ENCODE measurements around the gene ACTMAP.
A peak's percentile ranks its signal among the peaks of the same experiment; 100 is the strongest.

The ACTMAP gene

DNA sequence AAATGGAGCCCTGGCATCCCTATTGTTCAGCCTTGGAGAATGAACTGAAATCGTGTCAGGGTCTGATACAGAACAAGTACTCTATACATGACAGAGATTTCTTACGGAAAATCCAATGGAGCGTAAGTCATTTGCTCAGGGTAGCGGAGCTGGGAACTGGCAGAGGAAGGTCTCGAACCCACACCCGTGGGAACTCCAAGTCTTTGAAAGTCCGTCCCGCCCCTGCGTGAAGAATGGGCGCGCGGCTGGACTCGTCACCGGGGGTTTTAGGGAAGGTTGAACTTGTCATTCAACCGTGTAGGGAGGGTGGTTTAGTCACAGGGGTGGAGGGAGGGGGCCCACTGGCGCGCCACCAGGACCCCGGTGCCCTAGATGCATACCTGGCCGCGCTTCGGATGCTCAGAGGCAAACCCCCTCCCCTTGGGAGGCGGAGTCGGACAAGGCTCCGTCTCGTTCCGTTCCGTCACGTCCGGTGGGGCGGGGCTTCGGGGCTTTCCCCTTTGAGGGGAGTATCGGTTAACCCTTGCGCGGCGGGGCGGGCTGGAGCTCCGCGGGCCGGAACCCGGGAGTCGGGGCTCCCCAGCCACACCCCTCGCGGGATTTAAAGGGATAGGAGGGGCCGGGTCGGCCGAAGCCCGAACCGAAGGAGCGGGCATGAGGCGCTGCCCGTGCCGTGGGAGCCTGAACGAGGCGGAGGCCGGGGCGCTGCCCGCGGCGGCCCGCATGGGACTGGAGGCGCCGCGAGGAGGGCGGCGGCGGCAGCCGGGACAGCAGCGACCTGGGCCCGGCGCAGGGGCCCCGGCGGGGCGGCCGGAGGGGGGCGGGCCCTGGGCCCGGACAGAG, 33.6 kb downstream of the ACTMAP start, which contains the start of the genes COQ8B and ITPKC (continued):
- TF ChIP-seq, protein P1, sequence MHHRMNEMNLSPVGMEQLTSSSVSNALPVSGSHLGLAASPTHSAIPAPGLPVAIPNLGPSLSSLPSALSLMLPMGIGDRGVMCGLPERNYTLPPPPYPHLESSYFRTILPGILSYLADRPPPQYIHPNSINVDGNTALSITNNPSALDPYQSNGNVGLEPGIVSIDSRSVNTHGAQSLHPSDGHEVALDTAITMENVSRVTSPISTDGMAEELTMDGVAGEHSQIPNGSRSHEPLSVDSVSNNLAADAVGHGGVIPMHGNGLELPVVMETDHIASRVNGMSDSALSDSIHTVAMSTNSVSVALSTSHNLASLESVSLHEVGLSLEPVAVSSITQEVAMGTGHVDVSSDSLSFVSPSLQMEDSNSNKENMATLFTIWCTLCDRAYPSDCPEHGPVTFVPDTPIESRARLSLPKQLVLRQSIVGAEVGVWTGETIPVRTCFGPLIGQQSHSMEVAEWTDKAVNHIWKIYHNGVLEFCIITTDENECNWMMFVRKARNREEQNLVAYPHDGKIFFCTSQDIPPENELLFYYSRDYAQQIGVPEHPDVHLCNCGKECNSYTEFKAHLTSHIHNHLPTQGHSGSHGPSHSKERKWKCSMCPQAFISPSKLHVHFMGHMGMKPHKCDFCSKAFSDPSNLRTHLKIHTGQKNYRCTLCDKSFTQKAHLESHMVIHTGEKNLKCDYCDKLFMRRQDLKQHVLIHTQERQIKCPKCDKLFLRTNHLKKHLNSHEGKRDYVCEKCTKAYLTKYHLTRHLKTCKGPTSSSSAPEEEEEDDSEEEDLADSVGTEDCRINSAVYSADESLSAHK (tag by site-specific recombination; IDR thresholded peaks at IDR 0.05) = no peak
- TF ChIP-seq, protein P2, sequence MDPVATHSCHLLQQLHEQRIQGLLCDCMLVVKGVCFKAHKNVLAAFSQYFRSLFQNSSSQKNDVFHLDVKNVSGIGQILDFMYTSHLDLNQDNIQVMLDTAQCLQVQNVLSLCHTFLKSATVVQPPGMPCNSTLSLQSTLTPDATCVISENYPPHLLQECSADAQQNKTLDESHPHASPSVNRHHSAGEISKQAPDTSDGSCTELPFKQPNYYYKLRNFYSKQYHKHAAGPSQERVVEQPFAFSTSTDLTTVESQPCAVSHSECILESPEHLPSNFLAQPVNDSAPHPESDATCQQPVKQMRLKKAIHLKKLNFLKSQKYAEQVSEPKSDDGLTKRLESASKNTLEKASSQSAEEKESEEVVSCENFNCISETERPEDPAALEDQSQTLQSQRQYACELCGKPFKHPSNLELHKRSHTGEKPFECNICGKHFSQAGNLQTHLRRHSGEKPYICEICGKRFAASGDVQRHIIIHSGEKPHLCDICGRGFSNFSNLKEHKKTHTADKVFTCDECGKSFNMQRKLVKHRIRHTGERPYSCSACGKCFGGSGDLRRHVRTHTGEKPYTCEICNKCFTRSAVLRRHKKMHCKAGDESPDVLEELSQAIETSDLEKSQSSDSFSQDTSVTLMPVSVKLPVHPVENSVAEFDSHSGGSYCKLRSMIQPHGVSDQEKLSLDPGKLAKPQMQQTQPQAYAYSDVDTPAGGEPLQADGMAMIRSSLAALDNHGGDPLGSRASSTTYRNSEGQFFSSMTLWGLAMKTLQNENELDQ (tag by site-specific recombination; IDR thresholded peaks at IDR 0.05; ENCODE audit: low read depth) = no peak
- TF ChIP-seq, protein P3, sequence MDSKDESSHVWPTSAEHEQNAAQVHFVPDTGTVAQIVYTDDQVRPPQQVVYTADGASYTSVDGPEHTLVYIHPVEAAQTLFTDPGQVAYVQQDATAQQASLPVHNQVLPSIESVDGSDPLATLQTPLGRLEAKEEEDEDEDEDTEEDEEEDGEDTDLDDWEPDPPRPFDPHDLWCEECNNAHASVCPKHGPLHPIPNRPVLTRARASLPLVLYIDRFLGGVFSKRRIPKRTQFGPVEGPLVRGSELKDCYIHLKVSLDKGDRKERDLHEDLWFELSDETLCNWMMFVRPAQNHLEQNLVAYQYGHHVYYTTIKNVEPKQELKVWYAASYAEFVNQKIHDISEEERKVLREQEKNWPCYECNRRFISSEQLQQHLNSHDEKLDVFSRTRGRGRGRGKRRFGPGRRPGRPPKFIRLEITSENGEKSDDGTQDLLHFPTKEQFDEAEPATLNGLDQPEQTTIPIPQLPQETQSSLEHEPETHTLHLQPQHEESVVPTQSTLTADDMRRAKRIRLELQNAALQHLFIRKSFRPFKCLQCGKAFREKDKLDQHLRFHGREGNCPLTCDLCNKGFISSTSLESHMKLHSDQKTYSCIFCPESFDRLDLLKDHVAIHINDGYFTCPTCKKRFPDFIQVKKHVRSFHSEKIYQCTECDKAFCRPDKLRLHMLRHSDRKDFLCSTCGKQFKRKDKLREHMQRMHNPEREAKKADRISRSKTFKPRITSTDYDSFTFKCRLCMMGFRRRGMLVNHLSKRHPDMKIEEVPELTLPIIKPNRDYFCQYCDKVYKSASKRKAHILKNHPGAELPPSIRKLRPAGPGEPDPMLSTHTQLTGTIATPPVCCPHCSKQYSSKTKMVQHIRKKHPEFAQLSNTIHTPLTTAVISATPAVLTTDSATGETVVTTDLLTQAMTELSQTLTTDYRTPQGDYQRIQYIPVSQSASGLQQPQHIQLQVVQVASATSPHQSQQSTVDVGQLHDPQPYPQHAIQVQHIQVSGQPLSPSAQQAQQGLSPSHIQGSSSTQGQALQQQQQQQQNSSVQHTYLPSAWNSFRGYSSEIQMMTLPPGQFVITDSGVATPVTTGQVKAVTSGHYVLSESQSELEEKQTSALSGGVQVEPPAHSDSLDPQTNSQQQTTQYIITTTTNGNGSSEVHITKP (tag by site-specific recombination; IDR thresholded peaks at IDR 0.05) = peak; percentile 95
- TF ChIP-seq, protein P4, sequence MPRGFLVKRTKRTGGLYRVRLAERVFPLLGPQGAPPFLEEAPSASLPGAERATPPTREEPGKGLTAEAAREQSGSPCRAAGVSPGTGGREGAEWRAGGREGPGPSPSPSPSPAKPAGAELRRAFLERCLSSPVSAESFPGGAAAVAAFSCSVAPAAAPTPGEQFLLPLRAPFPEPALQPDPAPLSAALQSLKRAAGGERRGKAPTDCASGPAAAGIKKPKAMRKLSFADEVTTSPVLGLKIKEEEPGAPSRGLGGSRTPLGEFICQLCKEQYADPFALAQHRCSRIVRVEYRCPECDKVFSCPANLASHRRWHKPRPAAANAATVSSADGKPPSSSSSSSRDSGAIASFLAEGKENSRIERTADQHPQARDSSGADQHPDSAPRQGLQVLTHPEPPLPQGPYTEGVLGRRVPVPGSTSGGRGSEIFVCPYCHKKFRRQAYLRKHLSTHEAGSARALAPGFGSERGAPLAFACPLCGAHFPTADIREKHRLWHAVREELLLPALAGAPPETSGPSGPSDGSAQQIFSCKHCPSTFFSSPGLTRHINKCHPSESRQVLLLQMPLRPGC (tag by site-specific recombination; IDR thresholded peaks at IDR 0.05) = no peak; the same call in 1 of the 2 replicates
- peak; percentile 68; the same call in 1 of the 2 replicates for TF ChIP-seq REPIN1 (tag by site-specific recombination; IDR thresholded peaks at IDR 0.05; ENCODE audit: low read depth)
- peak; percentile 84 for TF ChIP-seq ZNF501 (tag by site-specific recombination; IDR thresholded peaks at IDR 0.05)
- no peak for TF ChIP-seq ZNF354C (tag by site-specific recombination; IDR thresholded peaks at IDR 0.05; ENCODE audit: borderline replicate concordance, low read depth)
- TF ChIP-seq ZNF677 (tag by site-specific recombination; IDR thresholded peaks at IDR 0.05) = peak; percentile 67; the same call in 1 of the 2 replicates
- no peak for TF ChIP-seq GFI1B (tag by site-specific recombination; IDR thresholded peaks at IDR 0.05)
- no peak for TF ChIP-seq ZNF391 (tag by site-specific recombination; IDR thresholded peaks at IDR 0.05; ENCODE audit: borderline replicate concordance, low read depth)
- TF ChIP-seq OVOL3 (tag by site-specific recombination; IDR thresholded peaks at IDR 0.05) = no peak
- no peak for TF ChIP-seq ZNF10 (tag by site-specific recombination; IDR thresholded peaks at IDR 0.05)
- TF ChIP-seq, protein P5, sequence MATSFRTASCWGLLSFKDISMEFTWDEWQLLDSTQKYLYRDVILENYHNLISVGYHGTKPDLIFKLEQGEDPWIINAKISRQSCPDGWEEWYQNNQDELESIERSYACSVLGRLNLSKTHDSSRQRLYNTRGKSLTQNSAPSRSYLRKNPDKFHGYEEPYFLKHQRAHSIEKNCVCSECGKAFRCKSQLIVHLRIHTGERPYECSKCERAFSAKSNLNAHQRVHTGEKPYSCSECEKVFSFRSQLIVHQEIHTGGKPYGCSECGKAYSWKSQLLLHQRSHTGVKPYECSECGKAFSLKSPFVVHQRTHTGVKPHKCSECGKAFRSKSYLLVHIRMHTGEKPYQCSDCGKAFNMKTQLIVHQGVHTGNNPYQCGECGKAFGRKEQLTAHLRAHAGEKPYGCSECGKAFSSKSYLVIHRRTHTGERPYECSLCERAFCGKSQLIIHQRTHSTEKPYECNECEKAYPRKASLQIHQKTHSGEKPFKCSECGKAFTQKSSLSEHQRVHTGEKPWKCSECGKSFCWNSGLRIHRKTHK (tag by site-specific recombination; IDR thresholded peaks at IDR 0.05) = no peak
- TF ChIP-seq ZNF223 (tag by site-specific recombination; IDR thresholded peaks at IDR 0.05) = no peak
- 0 out of 2 replicates have a peak, but pooled peaks have one; percentile 4 for TF ChIP-seq ZNF664 (tag by site-specific recombination; IDR thresholded peaks at IDR 0.05)
- no peak for TF ChIP-seq YY1 (tag by site-specific recombination; IDR thresholded peaks at IDR 0.05)
- TF ChIP-seq, protein P6, sequence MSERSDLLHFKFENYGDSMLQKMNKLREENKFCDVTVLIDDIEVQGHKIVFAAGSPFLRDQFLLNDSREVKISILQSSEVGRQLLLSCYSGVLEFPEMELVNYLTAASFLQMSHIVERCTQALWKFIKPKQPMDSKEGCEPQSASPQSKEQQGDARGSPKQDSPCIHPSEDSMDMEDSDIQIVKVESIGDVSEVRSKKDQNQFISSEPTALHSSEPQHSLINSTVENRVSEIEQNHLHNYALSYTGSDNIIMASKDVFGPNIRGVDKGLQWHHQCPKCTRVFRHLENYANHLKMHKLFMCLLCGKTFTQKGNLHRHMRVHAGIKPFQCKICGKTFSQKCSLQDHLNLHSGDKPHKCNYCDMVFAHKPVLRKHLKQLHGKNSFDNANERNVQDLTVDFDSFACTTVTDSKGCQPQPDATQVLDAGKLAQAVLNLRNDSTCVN (tag by site-specific recombination; optimal IDR thresholded peaks at IDR 0.05) = peak; percentile 88
- TF ChIP-seq, protein P7, sequence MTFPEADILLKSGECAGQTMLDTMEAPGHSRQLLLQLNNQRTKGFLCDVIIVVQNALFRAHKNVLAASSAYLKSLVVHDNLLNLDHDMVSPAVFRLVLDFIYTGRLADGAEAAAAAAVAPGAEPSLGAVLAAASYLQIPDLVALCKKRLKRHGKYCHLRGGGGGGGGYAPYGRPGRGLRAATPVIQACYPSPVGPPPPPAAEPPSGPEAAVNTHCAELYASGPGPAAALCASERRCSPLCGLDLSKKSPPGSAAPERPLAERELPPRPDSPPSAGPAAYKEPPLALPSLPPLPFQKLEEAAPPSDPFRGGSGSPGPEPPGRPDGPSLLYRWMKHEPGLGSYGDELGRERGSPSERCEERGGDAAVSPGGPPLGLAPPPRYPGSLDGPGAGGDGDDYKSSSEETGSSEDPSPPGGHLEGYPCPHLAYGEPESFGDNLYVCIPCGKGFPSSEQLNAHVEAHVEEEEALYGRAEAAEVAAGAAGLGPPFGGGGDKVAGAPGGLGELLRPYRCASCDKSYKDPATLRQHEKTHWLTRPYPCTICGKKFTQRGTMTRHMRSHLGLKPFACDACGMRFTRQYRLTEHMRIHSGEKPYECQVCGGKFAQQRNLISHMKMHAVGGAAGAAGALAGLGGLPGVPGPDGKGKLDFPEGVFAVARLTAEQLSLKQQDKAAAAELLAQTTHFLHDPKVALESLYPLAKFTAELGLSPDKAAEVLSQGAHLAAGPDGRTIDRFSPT (tag by site-specific recombination; IDR thresholded peaks at IDR 0.05) = peak; percentile 78
